ENCODE data around the gene PRDM16.

The PRDM16 gene

DNA sequence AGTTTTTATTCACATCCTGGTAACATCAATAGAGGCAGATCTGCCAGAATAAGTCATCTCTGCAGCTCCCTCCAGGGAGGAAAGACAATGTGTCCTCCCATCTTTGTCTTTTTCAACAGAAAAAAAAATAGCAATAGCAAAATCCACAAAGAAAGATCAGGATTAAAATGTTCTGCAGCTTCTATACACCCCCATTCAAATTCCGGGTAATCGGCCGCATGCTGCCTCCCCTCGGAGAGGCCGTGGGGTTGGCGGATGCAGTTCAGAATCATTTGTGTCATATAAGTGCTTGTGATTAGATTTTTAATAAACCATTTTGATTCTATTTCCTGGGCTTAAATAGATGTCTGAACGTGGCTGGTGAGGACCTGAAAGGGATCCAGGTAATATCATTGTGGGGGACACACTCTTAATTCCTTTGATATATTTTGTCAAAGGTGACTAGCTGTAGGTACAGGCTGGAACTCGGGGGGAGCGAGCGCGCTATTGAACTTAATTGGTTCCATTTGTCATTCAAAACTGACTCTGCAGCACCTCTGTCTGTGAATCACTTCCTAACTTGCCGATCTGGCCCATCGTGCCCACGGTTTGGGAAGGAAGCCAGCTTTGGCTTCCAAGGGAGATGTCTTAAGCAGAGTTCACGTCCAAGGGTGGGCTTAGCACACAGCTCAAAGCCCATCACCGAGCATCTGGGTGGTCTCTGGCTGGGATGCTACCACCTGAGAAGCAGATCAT is 299.9 kb downstream of the PRDM16 start:
- FAIRE-seq = no peak

- no peak for FAIRE-seq
These were observed 300.6 kb downstream of the PRDM16 start for GRCh38 chr1:3369446-3370076.

DNA sequence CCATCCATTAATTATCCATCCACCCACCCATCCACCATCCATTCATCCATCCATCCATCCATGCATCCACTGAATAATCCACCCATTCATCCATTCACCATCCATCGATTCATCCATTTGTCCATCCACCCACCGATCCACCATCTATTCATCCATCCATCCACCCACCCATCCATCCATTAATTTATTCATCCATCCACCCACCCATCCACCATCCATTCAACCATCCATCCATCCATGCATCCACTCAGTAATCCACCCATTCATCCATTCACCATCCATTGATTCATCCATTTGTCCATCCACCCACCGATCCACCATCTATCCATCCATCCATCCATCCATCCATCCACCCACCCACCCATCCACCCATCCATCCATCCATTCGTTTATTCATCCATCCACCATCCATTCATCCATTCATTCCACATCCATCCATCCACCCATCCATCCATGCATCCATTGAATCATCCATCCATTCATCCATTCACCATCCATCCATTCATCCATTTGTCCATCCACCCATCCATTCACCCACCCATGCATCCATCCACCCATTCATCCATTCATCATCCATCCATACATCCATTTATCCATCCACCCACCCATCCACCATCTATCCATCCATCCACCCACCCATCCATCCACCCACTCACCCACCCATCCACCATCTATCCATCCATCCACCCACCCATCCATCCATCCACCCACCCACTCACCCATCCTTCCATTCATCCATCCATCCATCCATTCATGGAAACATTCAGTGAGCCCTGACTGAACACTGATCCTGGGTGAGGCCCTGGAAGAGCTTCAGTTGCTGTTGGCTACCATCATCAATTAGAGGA is 302.1 kb downstream of the PRDM16 start:
- no peak for FAIRE-seq

DNA sequence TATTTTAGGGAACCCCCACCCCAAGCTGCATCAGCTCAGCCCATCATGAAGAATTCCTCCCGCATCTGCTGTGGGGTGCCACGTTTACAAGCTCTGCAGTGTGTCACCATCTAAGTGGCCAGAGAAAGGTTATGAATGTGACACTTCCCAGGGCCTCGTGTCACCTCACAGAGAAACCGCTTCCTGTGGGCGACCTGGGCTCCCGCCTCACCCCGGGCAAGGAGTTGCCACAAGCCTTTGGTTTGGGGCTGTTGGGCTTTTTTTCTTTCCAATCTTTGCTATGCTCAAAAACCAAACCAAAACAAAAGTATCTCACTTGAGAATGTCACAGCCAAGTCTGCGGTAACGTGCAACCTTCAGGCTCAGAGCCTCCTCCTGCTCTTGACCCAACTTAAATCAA is 303.3 kb downstream of the PRDM16 start:
- FAIRE-seq = no peak

DNA sequence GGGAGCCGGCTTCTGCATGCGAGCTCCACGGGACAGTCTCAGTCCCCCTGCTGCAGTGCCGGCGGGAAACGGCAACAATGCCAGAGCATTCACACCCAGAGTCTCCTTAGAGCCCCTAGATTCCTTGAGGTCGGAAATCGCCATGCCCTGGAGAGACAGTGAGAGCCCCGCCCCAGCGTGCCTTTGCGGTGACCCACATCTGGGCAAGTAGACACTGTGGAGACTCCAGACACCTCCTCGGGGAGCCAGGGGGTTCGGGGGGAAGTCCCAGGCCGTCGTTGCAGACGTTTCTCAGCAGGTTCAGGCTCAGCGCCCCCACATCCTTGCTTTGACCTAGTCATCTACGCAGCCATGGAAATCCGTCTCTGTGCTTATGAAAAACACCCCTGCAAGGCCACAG is 304.2 kb downstream of the PRDM16 start:
- FAIRE-seq = no peak

- FAIRE-seq = no peak
These were observed 304.9 kb downstream of the PRDM16 start for GRCh38 chr1:3373700-3374405.

DNA sequence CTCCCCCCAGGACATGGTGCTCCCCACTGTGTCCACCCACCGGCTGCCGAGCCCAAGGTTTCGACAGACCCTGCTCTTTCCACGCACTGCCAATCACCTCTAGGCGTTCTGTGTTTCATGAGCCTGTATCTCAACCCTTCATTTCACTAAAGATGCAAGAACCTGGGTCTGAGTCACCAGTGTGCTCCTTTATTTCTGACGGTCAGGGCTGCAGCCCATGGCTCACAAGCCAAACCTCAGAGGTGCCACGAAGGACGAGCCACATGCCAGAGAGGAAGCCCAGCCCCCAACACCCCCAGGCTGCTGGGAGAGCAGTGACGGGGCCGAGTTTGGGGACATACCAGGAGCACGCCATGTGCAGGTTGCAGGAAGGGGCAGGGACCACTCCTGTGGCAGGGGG is 306.2 kb downstream of the PRDM16 start:
- no peak for FAIRE-seq

DNA sequence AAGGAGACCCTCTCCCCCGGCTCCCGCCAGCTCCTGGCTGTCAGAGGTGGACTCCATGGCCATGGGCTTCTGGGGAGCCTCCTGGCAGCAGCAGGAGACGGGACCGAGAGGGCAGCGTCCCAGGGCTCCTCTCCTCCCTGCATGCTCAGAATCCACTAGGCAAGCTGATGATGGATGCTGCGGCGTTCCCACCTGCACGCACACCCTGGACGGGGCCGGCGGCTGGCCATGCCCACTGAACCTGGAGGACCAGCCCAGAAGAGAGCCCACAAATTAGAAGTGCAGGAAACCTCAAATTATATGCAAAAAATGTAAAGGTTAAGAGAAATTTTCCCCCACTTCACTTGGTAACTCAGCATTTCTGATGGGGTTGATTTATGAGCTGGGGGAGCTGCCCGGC is 308.2 kb downstream of the PRDM16 start:
- no peak for FAIRE-seq

GRCh38 chr1:3377604-3378279 is 308.7 kb downstream of the PRDM16 start:
- no peak for FAIRE-seq

DNA sequence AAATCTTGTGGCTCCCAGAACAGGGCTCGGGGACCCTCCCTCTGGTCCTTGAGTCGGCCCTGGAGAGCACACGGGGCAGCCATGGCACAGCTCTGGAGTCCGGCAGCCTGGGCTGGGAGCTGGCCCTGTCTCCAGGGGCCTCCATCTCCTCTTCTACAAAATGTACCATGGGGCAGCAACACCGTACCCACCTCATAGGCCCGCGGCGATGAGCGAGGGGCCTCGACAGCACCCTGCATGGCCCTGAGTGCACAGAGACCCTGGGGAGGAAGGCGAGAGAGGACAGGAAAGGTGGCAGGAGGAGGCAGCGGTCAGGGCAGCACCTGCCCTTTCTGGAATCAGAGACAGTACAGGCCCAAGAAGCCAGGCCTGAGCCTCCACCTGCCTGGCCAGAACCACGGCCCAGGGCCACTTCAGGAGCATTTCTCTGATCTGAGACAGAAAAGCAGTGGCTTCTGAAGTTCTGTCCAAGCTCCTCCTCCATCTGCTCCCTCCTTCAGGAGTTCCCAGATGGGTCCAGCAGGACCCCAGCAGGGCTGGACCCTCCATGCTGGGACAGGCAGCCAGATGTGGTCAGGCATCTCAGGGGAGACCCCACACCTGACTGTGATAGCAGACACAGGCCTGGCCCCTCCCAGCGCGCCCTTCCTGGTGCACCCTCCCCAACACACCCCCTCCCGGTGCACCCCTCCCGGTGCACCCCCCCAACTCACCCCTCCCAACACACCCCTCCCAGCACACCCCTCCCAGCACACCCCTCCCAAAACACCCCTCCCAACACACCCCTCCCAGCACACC is 309.6 kb downstream of the PRDM16 start:
- FAIRE-seq = no peak

DNA sequence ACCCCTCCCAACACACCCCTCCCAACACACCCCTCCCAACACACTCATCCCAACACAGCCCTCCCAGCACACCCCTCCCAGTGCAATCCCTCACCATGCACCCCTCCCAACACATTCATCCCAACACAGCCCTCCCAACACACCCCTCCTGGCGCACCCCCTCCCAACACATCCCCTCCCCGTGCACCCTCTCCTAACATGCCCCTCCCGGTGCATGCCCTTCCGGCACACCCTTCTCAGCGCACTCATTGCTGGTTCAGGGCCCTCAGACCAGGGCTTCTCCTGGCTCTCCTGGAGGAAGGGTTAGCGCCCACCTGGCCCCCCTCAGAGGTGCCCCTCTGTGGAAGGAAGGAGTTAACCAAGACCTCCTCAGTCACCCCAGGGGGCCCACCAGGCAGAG is 310.9 kb downstream of the PRDM16 start:
- FAIRE-seq = no peak

DNA sequence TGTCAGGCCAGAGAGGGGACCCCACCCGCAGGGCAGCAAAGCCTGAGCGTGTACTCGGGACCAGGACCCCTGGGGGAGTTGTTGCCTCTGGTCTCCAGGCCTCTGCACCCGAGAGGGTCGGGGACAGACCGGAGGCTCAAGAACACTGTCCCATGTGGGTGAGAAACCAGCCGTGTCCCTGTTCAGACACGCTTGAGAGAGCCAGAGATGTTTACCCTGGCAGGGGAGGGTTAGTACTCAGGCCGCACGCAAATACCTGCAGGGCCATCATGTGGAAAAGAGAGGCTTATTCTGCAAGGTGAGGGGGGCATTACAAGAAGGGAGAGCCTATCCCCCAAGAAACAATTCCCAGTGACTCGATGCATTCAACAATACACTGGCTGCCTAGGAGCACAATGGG is 311.5 kb downstream of the PRDM16 start:
- no peak for FAIRE-seq

DNA sequence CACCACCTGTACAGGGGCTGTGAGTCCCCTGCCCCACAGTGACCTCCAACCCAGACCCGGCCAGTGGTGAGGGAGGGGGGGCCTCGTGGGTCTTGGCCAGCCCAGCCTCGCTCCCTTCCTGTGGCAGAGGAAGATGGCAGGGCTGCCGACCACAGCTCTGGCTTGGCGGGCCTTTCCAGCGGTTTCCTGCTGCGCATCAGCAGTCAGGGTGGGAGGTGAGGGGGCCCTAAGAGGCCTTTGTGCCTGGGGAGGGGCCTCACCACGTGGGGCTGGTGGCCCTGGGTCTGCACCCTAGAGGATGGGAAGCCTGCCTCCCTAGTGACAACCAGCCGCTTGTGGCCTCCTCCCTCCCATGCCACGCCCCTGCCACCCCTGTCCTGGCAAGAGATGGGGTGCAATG is 312.9 kb downstream of the PRDM16 start:
- no peak for FAIRE-seq

DNA sequence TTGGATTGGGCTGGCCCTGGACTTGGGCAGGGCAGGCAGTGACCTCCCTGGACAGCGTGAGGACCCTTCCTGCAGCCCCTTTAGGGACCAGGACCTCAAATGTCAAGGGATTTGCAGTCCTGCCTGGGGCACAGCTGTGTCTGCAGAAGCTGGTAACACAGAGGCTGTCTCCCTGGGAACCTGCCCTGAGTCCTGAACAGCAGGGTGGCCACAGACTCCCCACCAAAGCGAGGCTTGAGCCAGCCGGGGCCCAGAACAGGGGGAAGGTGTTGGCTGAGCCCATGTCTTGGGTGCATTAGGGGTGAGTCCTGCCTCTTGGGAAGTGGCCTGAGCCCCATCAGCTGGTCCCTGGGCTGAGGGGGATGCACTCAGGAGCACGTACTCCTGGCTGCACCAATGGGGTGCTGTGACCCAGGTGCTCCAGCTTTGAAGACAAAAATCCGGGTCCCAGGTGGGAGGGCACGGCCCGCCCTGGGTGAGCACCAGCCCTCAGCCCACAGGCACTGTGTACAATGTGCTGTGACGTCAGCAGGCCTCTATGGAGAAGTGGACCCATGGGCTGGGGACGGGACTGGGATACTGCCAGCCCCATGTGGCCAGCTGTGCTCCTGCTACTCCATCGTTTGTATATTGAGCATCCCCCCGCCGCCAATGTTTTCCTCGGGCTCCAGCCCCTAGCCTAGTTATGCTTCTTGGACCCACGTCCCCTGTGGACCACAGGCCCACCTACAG is 313.5 kb downstream of the PRDM16 start:
- FAIRE-seq = no peak

DNA sequence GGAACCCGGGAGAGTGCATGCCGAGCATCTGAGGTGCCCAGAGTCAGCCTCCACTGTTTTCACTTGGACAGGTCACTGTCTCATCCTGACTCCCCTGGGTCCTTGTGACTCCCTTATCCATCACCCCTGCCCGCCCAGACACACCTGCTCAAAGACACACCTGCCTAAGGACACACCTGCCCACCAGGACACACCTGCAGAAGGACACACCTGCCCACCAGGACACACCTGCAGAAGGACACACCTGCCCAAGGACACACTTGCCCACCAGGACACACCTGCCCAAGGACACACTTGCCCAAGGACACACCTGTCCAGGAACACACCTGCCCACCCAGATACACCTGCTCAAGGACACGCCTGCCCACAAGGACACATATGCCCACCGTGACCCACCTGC is 314.7 kb downstream of the PRDM16 start:
- no peak for FAIRE-seq

DNA sequence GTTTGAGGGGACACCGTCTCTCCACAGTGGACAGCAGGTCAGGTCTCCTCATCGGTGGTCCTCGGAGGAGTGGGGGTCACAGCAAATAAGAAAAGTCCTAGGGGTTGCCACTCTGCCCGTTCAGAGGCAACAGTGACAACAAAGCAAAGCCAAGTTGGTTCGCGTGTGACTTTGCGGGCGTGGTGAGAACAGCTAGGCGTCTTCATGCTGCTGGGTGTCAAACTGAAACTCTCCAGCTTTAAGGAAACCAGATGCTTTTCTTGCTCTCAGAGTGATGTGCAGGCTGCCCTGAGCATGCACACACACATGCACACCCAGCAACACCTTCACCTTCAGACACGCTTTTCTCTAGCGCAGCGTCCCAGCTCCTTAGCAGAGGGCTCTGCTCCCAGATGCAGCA is 315.4 kb downstream of the PRDM16 start:
- FAIRE-seq = no peak

GRCh38 chr1:3386205-3387002 is 317.4 kb downstream of the PRDM16 start:
- no peak for FAIRE-seq

DNA sequence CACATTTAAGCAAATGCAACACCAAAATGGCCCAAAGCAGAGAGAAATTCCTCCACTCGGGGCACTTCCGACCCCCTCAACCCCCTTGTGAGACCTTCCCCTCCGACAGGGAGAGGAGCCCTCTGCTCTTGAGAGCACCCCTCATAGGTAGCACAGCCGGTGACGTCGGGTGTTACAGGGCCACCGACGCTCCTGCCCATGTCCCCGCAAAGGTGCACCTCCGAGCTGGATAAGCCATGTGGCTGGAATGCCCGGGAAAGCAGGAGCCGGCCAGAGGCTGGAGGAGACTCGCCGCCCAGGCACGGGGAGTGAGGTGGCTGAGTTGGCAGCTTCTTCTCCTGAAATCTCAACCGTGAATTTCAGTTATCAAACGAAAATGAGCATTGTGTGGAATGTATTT is 318.4 kb downstream of the PRDM16 start:
- FAIRE-seq = no peak

DNA sequence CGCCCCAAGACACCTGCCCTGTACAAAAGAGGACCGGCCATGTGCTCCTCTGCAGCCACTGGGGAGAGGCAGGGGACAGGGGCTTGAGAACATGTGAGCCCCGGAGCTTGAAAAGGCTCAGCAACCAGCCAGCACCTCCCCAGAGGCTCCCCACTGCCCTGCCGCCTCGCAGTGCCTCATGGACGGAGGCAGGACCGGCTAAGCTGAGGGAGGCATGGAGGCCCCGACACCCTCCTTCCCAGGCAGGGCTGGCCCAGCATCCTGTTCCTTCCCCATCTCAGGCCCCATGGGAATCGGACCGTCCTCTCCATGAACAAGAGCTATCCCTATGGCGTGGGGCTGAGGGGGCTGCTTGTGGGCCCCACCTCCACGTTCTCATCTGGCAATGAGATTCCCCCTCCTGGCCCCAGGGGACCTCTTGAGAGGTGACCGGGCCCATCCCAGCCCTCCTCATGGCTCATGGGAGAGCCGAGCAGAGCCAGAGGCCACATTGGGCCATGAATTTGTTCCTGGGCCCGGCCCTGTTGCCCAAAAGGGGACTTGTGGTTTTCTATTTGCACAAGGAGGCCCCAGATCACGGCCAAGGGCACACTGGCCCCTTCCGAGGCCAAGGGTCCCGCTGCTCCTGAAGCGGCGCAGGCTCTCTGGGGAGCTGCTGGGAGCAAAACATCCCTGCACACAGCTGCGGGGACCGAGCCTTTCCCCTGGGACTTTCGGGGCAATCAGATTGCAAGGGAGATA is 320.3 kb downstream of the PRDM16 start:
- no peak for FAIRE-seq

- no peak for FAIRE-seq
These were observed 321.3 kb downstream of the PRDM16 start for GRCh38 chr1:3390291-3390690.

All from TTC549 (cell line).